Activated CD8-positive, alpha-beta T cell treated with anti-CD3 and anti-CD28 coated beads for 36 hours (primary cell): ENCODE measurements around the gene MACROD2. TPM values are rescaled to one million over a fixed set of nuclear protein-coding genes. Genes with fewer than 3 reads are reported as not detected.

ENCODE experiments used
- ATAC-seq: fragments of 200-7000 bp; cut with Tn5 transposase; one replicate; pipeline ENCODE4 v1.10.0; 2021; ENCODE audit warnings: mild to moderate bottlenecking, moderate library complexity
- CTCF ChIA-PET: fragments of 350-600 bp; sonication (Branson Sonifier 250); formaldehyde crosslinking; loops from one replicate; lab custom pipeline; 2021; ENCODE audit warnings: antibody characterized with exemption; lab: Charles Lee
- POLR2A ChIA-PET: fragments of 350-600 bp; sonication (Branson Sonifier 250); formaldehyde crosslinking; loops from one replicate; lab custom pipeline; 2021; ENCODE audit warnings: antibody characterized with exemption; lab: Charles Lee
- DNase-seq: peaks from one replicate; pipeline ENCODE4 v3.0.0-alpha.2; 2020
- H3K27ac Mint-ChIP-seq: one replicate; pipeline ENCODE4 v1.8.0; 2021; ENCODE audit warnings: mild to moderate bottlenecking, mixed read lengths
- H3K27me3 Mint-ChIP-seq: one replicate; pipeline ENCODE4 v1.8.0; 2021; ENCODE audit warnings: mixed read lengths
- H3K36me3 Mint-ChIP-seq: one replicate; pipeline ENCODE4 v1.8.0; 2021; ENCODE audit warnings: low read depth, mixed read lengths
- H3K4me1 Mint-ChIP-seq: one replicate; pipeline ENCODE4 v1.8.0; 2021; ENCODE audit warnings: low read depth, mixed read lengths
- H3K4me3 Mint-ChIP-seq: one replicate; pipeline ENCODE4 v1.8.0; 2021; ENCODE audit warnings: mild to moderate bottlenecking, moderate library complexity, mixed read lengths
- H3K9me3 Mint-ChIP-seq: one replicate; pipeline ENCODE4 v1.8.0; 2021; ENCODE audit warnings: mixed read lengths
- intact Hi-C: fragments of 100-400 bp; cut with micrococcal nuclease; formaldehyde crosslinking; loops from one replicate; pipeline ENCODE4 v1.10.0; 2022
- total RNA-seq, 2 experiments: library from RNA; stranded (reverse); gene quantifications; one replicate each; pipeline ENCODE4 v1.2.3, GENCODE V29; 2021
- TF ChIP-seq, protein P1 (sequence below): fragments of 200-600 bp; IDR thresholded peaks from one replicate; pipeline ENCODE4 v1.8.0; 2022; ENCODE audit warnings: antibody characterized with exemption, mild to moderate bottlenecking

The MACROD2 gene
- total RNA-seq, 2 experiments from 2014 or later = not detected

- Mint-ChIP-seq H3K27me3 (no peaks in the 10 kb centered on the region), H3K27ac (no peak overlapping the region), H3K4me1 (no peaks in the 10 kb centered on the region), H3K4me3 (no peak overlapping the region), H3K36me3 (no peaks in the 10 kb centered on the region), H3K9me3 (peaks cover 3% of the 10 kb centered on the region)
- ChIA-PET CTCF (interaction anchor here (0.9 kb wide), 1 partner anchor 8 kb away, joined by 3 read pairs; no protein-coding TSS in a partner anchor), POLR2A (no interaction called here)
- ATAC-seq (no peak), DNase-seq (no peak)
- TF ChIP-seq, protein P1, sequence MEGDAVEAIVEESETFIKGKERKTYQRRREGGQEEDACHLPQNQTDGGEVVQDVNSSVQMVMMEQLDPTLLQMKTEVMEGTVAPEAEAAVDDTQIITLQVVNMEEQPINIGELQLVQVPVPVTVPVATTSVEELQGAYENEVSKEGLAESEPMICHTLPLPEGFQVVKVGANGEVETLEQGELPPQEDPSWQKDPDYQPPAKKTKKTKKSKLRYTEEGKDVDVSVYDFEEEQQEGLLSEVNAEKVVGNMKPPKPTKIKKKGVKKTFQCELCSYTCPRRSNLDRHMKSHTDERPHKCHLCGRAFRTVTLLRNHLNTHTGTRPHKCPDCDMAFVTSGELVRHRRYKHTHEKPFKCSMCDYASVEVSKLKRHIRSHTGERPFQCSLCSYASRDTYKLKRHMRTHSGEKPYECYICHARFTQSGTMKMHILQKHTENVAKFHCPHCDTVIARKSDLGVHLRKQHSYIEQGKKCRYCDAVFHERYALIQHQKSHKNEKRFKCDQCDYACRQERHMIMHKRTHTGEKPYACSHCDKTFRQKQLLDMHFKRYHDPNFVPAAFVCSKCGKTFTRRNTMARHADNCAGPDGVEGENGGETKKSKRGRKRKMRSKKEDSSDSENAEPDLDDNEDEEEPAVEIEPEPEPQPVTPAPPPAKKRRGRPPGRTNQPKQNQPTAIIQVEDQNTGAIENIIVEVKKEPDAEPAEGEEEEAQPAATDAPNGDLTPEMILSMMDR = no peak
- intact Hi-C loops = no loop called here
Measured at GRCh38 chr20:15342991-15343523, 1347.7 kb downstream of the MACROD2 start.

GRCh38 chr20:15345287-15345686, 1350.0 kb downstream of the MACROD2 start:
- POLR2A ChIA-PET = no interaction called here
- Mint-ChIP-seq H3K36me3 (no peaks in the 10 kb centered on the region), H3K4me3 (no peak overlapping the region), H3K27ac (no peak overlapping the region), H3K4me1 (no peaks in the 10 kb centered on the region), H3K9me3 (peaks cover 7% of the 10 kb centered on the region), H3K27me3 (no peaks in the 10 kb centered on the region)
- intact Hi-C loops = no loop called here
- DNase-seq (no peak), ATAC-seq (no peak)
- TF ChIP-seq, protein P1 = no peak
- CTCF ChIA-PET = no interaction called here

DNA sequence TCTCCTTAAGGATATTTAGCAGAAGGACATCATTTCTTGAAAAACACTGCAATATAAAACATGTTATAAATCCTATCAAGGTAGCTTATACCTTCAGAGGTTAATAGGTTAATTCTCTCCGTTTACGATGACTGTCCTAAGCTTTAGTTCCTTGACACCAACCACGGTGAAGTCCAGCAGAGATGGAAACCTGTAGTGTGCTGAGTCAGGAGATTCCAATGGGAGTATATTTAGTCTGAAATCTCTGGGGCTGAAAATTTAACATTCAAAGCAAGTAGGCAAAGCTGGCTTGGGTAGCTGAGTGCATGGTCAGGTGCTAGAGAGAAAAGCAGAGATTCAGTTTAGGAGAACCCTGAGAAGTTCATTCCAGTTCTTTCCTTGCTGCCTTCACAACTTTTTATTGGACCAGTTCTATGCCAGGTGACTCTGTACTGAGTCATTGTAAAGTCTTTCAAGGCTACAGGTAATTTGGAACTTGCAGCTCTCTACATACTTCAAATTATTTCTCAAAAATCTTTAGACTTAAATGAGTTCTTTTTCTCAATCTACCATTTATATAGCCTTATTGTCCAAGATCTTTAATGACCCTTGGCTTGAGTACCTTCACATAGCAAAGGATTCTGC, 1351.5 kb downstream of the MACROD2 start:
- Mint-ChIP-seq H3K27me3 (no peaks in the 10 kb centered on the region), H3K4me1 (no peaks in the 10 kb centered on the region), H3K27ac (no peak overlapping the region), H3K9me3 (peaks cover 7% of the 10 kb centered on the region), H3K36me3 (no peaks in the 10 kb centered on the region), H3K4me3 (no peak overlapping the region)
- intact Hi-C loops = no loop called here
- no peak for ATAC-seq
- ChIA-PET CTCF (no interaction called here), POLR2A (no interaction called here)
- TF ChIP-seq, protein P1 = no peak
- no peak for DNase-seq

DNA sequence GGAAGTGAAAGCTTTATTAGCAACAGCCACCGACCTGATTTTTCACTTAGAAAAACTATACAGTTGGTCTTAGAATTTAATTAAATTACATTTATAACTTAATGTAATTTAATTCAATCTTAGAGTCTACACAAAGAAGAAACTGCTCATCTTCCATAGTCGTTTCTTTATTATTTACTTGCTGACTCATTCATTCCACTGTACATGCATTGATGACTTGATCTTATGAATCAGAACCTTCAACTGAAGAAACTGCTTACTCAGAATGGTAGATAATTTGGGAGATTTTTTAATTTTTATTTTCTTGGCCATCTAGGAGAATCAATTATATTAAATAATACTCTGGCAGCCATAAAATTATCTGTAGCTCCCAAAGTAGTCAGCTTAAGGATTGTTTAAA, 1363.7 kb downstream of the MACROD2 start:
- ATAC-seq (no peak), DNase-seq (no peak)
- Mint-ChIP-seq H3K27me3 (no peaks in the 10 kb centered on the region), H3K27ac (no peak overlapping the region), H3K4me1 (no peaks in the 10 kb centered on the region), H3K36me3 (no peaks in the 10 kb centered on the region), H3K9me3 (peaks cover 7% of the 10 kb centered on the region), H3K4me3 (no peak overlapping the region)
- intact Hi-C loops = no loop called here
- ChIA-PET POLR2A (no interaction called here), CTCF (no interaction called here)
- TF ChIP-seq, protein P1 = no peak

DNA sequence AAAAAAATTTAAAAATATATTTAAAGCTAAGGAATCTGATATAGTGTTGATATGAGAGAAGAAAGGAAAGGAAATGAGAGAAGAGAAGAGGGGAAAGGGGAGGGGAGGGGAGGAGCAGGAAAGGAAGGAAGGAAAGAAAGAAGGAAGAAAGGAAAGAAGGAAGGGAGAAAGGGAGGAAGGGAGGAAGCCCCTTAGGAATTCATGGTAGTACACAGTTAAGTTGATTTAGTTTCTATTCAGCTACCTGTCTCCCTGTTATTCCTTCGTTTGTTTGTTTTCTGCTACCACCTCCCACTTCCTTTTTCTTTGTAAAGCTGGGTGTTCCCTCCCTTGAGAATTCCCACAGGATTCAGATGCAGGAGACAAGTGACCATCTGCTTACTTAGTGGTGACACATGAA, 1367.5 kb downstream of the MACROD2 start:
- Mint-ChIP-seq H3K4me1 (no peaks in the 10 kb centered on the region), H3K4me3 (no peak overlapping the region), H3K9me3 (peaks cover 4% of the 10 kb centered on the region), H3K36me3 (no peaks in the 10 kb centered on the region), H3K27ac (no peak overlapping the region), H3K27me3 (no peaks in the 10 kb centered on the region)
- TF ChIP-seq, protein P1 = no peak
- CTCF ChIA-PET = no interaction called here
- DNase-seq = no peak
- intact Hi-C loops = no loop called here
- ATAC-seq = no peak
- POLR2A ChIA-PET = no interaction called here
